SH-SY5Y (cell line): Measurements from ENCODE around the gene CAMKMT.

Source experiments
- GATA2 ChIP-seq: IDR thresholded peaks from 2 replicates; pipeline ENCODE4 v1.6.1; 2011; ENCODE audit warnings: mild to moderate bottlenecking, low read depth, low read length
- GATA3 ChIP-seq: IDR thresholded peaks from 2 replicates; pipeline ENCODE4 v1.6.1; 2011; ENCODE audit warnings: low read depth, mild to moderate bottlenecking, low read length, moderate library complexity

Gene CAMKMT

GRCh38 chr2:44716131-44716530, 354.4 kb downstream of the CAMKMT start:
- TF ChIP-seq GATA3 (no peak), GATA2 (no peak)

- TF ChIP-seq GATA2 (no peak), GATA3 (no peak)
Observed at GRCh38 chr2:44718431-44718830, 356.7 kb downstream of the CAMKMT start.

GRCh38 chr2:44719562-44719961, 357.8 kb downstream of the CAMKMT start:
- no peak for TF ChIP-seq GATA2
- TF ChIP-seq GATA3, result no peak

DNA sequence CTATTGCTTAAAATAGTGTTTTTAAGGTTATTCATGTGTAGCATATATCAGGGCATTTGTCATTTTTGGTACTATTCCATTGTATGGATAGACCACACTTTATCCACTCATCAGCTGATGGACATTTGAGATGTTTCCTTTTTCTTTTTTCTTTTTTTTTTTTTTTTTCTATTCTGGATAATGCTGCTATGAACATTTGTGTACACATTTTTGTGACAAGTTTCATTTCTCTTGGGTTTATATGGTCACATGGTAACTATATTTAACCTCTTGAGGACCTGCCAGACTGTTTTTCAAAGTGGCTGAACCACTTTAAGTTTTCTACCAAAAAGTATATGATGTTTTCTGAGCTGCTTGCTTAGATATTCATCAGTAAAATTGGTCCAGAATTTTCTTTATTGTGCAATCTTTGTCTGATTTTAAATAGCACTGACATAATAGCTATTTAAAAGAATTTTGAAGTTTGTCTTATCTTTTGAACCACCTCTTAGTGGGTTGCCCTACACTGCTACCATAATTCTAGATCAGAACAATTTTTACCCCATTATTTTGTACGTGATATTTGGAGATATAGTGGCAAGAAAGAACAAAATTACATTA, 360.4 kb downstream of the CAMKMT start:
- no peak for TF ChIP-seq GATA2
- no peak for TF ChIP-seq GATA3

GRCh38 chr2:44723921-44724320, 362.2 kb downstream of the CAMKMT start:
- TF ChIP-seq GATA3, result no peak
- TF ChIP-seq GATA2, result no peak

GRCh38 chr2:44730593-44730992, 368.8 kb downstream of the CAMKMT start:
- TF ChIP-seq GATA2 (no peak), GATA3 (no peak)

DNA sequence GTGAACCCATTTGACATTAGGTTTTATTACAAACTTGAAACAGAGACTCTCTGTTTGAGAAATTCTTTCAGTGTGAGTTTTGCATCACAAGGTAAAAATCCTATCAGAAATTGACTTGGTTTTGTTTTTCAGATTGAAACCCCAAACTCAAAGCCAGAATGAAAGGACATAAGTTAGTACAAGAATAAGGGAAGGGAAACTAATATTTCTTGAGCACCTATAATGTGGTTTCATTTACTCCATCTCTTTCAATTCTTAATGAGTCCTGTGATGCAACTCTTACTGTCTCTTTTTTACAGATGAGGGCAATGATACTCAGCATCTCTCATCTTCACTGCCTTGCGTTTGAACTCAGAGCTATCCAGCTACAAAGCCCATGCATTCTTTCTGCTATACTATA, 369.8 kb downstream of the CAMKMT start:
- TF ChIP-seq GATA3 (no peak), GATA2 (no peak)

GRCh38 chr2:44736270-44736942, 374.7 kb downstream of the CAMKMT start:
- TF ChIP-seq GATA3, result no peak
- TF ChIP-seq GATA2, result no peak

DNA sequence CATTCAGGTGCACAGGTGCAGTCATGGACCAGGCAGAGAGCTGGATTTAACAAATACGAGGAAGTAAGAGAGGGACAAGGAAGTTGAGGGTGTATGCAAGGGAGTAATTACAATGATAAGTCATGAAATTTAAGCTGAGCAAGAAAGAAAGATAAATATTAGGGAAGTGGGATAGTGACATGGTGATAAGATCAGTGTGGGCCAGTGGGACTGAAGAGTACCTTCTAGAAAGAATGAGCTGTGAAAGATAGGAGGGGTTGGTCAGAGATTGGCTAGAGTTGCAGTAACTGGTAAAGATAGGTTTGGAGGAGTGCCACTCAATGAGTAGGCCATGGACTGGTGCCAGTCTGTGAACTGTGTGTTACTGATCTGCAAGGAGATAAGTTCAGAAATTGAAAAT, 378.9 kb downstream of the CAMKMT start:
- TF ChIP-seq GATA2 (peak; percentile 78; the same call in 1 of the 2 replicates), GATA3 (peak; percentile 63; the same call in 1 of the 2 replicates)

DNA sequence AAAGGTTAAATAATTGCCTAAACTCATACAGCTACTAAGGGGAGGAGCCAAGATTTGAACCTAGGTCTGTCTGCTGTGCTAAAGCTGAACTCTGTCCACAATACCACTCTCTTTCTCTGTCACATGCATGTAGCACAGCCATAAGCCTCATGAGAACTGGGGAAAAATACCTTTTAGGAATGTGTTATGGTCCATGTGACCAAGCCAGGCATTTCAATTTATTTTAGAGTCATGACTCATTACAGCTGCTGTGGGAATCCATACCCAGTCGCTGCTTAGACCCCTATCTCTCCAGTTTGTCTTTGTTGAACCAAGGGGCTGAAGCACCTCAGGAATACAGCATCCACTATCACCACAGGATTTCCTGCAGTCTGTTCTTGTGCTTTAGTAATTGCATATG, 379.8 kb downstream of the CAMKMT start:
- TF ChIP-seq GATA3 (no peak), GATA2 (no peak)

- TF ChIP-seq GATA3, result no peak
- TF ChIP-seq GATA2, result no peak
Observed at GRCh38 chr2:44742057-44742456, 380.3 kb downstream of the CAMKMT start.

DNA sequence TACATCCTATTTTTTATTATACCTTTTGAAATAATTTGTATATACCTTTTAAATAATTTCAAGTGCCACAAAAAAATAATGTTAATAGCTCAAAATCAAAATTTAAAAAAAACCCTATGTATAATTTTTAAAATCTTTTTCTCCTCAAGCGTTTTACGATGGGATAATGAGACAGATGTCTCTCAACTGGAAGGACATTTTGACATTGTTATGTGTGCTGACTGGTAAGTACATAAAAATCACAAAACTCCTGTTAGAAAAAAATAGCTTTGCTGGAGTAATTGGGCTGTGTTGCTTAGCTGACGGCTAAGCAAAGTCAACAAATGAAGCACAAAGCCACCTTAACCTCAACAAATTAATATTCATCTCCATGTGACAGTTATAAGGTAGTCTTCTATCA, 381.7 kb downstream of the CAMKMT start:
- TF ChIP-seq GATA2, result no peak
- TF ChIP-seq GATA3, result no peak

- 0 out of 2 replicates have a peak, but pooled peaks have one; percentile 5 for TF ChIP-seq GATA3
- peak; percentile 42 for TF ChIP-seq GATA2
Observed at GRCh38 chr2:44744961-44745892, 383.5 kb downstream of the CAMKMT start.
